Caco-2 (cell line): ENCODE measurements around the gene REM2. TPM values are rescaled to one million over a fixed set of nuclear protein-coding genes. Genes with fewer than 3 reads are reported as not detected.

ENCODE experiments used
- Bru-seq: library from RNA; stranded (reverse); fragments of 400-500 nt; gene quantifications from one replicate; lab custom pipeline; 2021; lab: Mats Ljungman, UMichigan
- BruChase-seq, 2 experiments: library from RNA; stranded (reverse); fragments of 400-500 nt; gene quantifications; one replicate each; lab custom pipeline; 2021; lab: Mats Ljungman, UMichigan
- BruUV-seq: library from RNA; stranded (reverse); fragments of 400-500 nt; replicated peaks from 2 replicates; lab custom pipeline; 2021; lab: Mats Ljungman, UMichigan
- CTCF ChIA-PET: fragments of 300-600 bp; sonication (Branson Sonifier 250); formaldehyde crosslinking; loops from one replicate; lab custom pipeline; 2022; ENCODE audit warnings: antibody characterized with exemption; lab: Charles Lee
- POLR2A ChIA-PET: fragments of 300-600 bp; sonication (Branson Sonifier 250); formaldehyde crosslinking; loops from one replicate; lab custom pipeline; 2022; ENCODE audit warnings: antibody characterized with exemption; lab: Charles Lee
- DNase-seq, 2 experiments: peaks; one replicate each; pipeline versions ENCODE4 v3.0.0 to v3.0.0-alpha.2; 2020 to 2022
- H3K27me3 ChIP-seq: replicated peaks from 2 replicates; pipeline ENCODE4 v1.6.0; 2011; ENCODE audit warnings: low read length; ENCODE audit not compliant: control insufficient read depth, insufficient read depth
- H3K36me3 ChIP-seq: 2 replicates; pipeline ENCODE4 v1.5.1; 2011; ENCODE audit warnings: low read length; ENCODE audit not compliant: control insufficient read depth, insufficient read depth
- H3K4me1 ChIP-seq: fragments of 250-450 bp; sonication (Bioruptor Pico); 2 replicates; pipeline ENCODE4 v1.5.1; 2020; ENCODE audit warnings: mild to moderate bottlenecking
- H3K4me3 ChIP-seq: 2 replicates; pipeline ENCODE4 v1.5.1; 2011; ENCODE audit warnings: low read depth, mild to moderate bottlenecking, control low read depth, low read length
- H3K9me3 ChIP-seq: fragments of 250-450 bp; sonication (Bioruptor Pico); 2 replicates; pipeline ENCODE4 v1.5.1; 2020; ENCODE audit warnings: mild to moderate bottlenecking, moderate library complexity
- H3K27ac Mint-ChIP-seq: one replicate; pipeline ENCODE4 v1.8.0; 2022; ENCODE audit warnings: mixed read lengths; ENCODE audit not compliant: unreplicated experiment
- H3K27me3 Mint-ChIP-seq: one replicate; pipeline ENCODE4 v1.8.0; 2022; ENCODE audit warnings: mixed read lengths; ENCODE audit not compliant: insufficient read depth, unreplicated experiment
- H3K36me3 Mint-ChIP-seq: one replicate; pipeline ENCODE4 v1.8.0; 2022; ENCODE audit warnings: mild to moderate bottlenecking, mixed read lengths; ENCODE audit not compliant: insufficient read depth, unreplicated experiment
- H3K4me1 Mint-ChIP-seq: one replicate; pipeline ENCODE4 v1.8.0; 2022; ENCODE audit warnings: low read depth, mixed read lengths; ENCODE audit not compliant: unreplicated experiment
- H3K4me3 Mint-ChIP-seq: one replicate; pipeline ENCODE4 v1.8.0; 2022; ENCODE audit warnings: mild to moderate bottlenecking, moderate library complexity, mixed read lengths; ENCODE audit not compliant: unreplicated experiment
- H3K9me3 Mint-ChIP-seq: one replicate; pipeline ENCODE4 v1.8.0; 2022; ENCODE audit warnings: mixed read lengths; ENCODE audit not compliant: unreplicated experiment
- CTCF ChIP-seq, 2 experiments: fragments of 200-600 bp in 1 of 2; IDR thresholded peaks; 1 replicate in 1 of 2; 2 replicates in 1 of 2; pipeline versions ENCODE4 v1.5.1 to v1.8.0; 2011 to 2022; ENCODE audit warnings: antibody characterized with exemption in 1 of 2, control low read depth in 1 of 2, inconsistent platforms in 1 of 2, low read depth in 1 of 2, low read length in 1 of 2, mild to moderate bottlenecking in 1 of 2, moderate library complexity in 1 of 2; ENCODE audit not compliant: insufficient read depth in 1 of 2, severe bottlenecking in 1 of 2, unreplicated experiment in 1 of 2
- intact Hi-C: fragments of 100-400 bp; cut with micrococcal nuclease; formaldehyde crosslinking; loops from one replicate; pipeline ENCODE4 v1.10.0; 2022; ENCODE audit not compliant: unreplicated experiment
- long read RNA-seq: library from polyadenylated mRNA; stranded (forward); transcript quantifications from one replicate; pipeline ENCODE4 v2.0.0, GENCODE V29; 2022
- total RNA-seq: library from RNA; stranded (reverse); gene quantifications from 2 replicates; pipeline ENCODE4 v1.2.3, GENCODE V29; 2022

REM2 gene
- total RNA-seq (0.41 and 0.44 TPM in 2 replicates), Bru-seq, nascent RNA (percentile 28 among the genes with signal in this experiment), BruChase-seq, experiment 1, labeled RNA remaining after a 2-hour chase (percentile 24 among the genes with signal in this experiment), BruChase-seq, experiment 2, labeled RNA remaining after a 6-hour chase (percentile 29 among the genes with signal in this experiment)
- long read RNA-seq, partial matches to known transcripts = 0 of 1 reads
- long read RNA-seq, other reads (novel, unspliced or antisense) = 1 of 1 reads

GRCh38 chr14:22883173-22883976, at the start of gene REM2:
TSS of gene REM2 (plus strand) at chr14:22883222. CDS start at chr14:22883288, 66 bp downstream.
- Histone ChIP-seq H3K4me3 (no peak within 1 kb of the TSS), H3K27me3 (no peaks in the 10 kb centered on the region), H3K36me3 (no peaks in the 10 kb centered on the region), H3K4me1 (peaks cover 16% of the 10 kb centered on the region), H3K9me3 (no peaks in the 10 kb centered on the region)
- no peak within 1 kb of the TSS for H3K4me3 Mint-ChIP-seq
- ChIA-PET CTCF (interaction anchor here (1.2 to 1.8 kb wide), 3 partner anchors 9 to 31 kb away, joined by 3 to 6 read pairs (median 6); no protein-coding TSS in a partner anchor), POLR2A (interaction anchor here (1.0 kb wide), 1 partner anchor 62 kb away, joined by 5 read pairs; no protein-coding TSS in a partner anchor)
- no peaks in the 10 kb centered on the region for H3K9me3 Mint-ChIP-seq
- H3K27ac Mint-ChIP-seq = peak within 1 kb of the TSS; percentile 40
- intact Hi-C loops = no loop called here
- no peak for TF ChIP-seq CTCF (IDR thresholded peaks at IDR 0.05; ENCODE audit: insufficient read depth in 1 of 2, low read depth in 1 of 2, low read length in 1 of 2, severe bottlenecking in 1 of 2, unreplicated experiment in 1 of 2)
- peaks cover 11% of the 10 kb centered on the region for H3K36me3 Mint-ChIP-seq
- no peak for DNase-seq
- no TSS peak for BruUV-seq
- H3K27me3 Mint-ChIP-seq = no peaks in the 10 kb centered on the region
- H3K4me1 Mint-ChIP-seq = peaks cover 19% of the 10 kb centered on the region

GRCh38 chr14:22835505-22835904, 47.5 kb upstream of the REM2 start:
- no peak overlapping the region for H3K4me3 Mint-ChIP-seq
- Histone ChIP-seq H3K27me3 (no peaks in the 10 kb centered on the region), H3K4me3 (no peak overlapping the region), H3K4me1 (peaks cover 16% of the 10 kb centered on the region), H3K9me3 (no peaks in the 10 kb centered on the region), H3K36me3 (peaks cover 2% of the 10 kb centered on the region; the same call in 1 of the 2 replicates)
- TF ChIP-seq CTCF (IDR thresholded peaks at IDR 0.05; ENCODE audit: insufficient read depth in 1 of 2, low read depth in 1 of 2, low read length in 1 of 2, severe bottlenecking in 1 of 2, unreplicated experiment in 1 of 2) = no peak
- peaks cover 59% of the 10 kb centered on the region for H3K36me3 Mint-ChIP-seq
- ChIA-PET POLR2A (no interaction called here), CTCF (interaction anchor here (1.9 to 4.5 kb wide), 2 partner anchors 13 to 15 kb away, joined by 5 to 22 read pairs; no protein-coding TSS in a partner anchor)
- intact Hi-C loops = no loop called here
- no peak for DNase-seq
- no TSS peak for BruUV-seq
- H3K27me3 Mint-ChIP-seq = no peaks in the 10 kb centered on the region
- H3K27ac Mint-ChIP-seq = peak overlapping the region; percentile 87
- no peaks in the 10 kb centered on the region for H3K9me3 Mint-ChIP-seq
- peaks cover 22% of the 10 kb centered on the region for H3K4me1 Mint-ChIP-seq
